Osteoblast (primary cell): Measurements from ENCODE around the gene GALNT9. TPM values are rescaled to one million over a fixed set of nuclear protein-coding genes. Genes with fewer than 3 reads are reported as not detected.
"Not testable (repeated sequence)": the region's sequence is repeated elsewhere in the genome, so short reads cannot be mapped to it uniquely, and the experiment has no call there.

Experiments
- DNase-seq: peaks from one replicate; pipeline ENCODE4 v3.0.0; 2011; ENCODE audit warnings: low spot score, mixed read lengths; ENCODE audit not compliant: insufficient read length; ENCODE audit errors: missing footprints
- H2AFZ ChIP-seq: 2 replicates; pipeline ENCODE4 v1.6.0; 2011; ENCODE audit warnings: mild to moderate bottlenecking, low read length
- H3K27ac ChIP-seq: 2 replicates; pipeline ENCODE4 v1.5.1; 2011; ENCODE audit warnings: mild to moderate bottlenecking, low read depth, low read length, moderate library complexity
- H3K27me3 ChIP-seq: 2 replicates; pipeline ENCODE4 v1.6.0; 2012; ENCODE audit warnings: mild to moderate bottlenecking, control low read depth, inconsistent platforms, low read length, moderate library complexity; ENCODE audit not compliant: insufficient read depth
- H3K36me3 ChIP-seq: 2 replicates; pipeline ENCODE4 v1.5.1; 2011; ENCODE audit warnings: mild to moderate bottlenecking, low read length, control low read depth, moderate library complexity; ENCODE audit not compliant: insufficient read depth
- H3K4me1 ChIP-seq: 2 replicates; pipeline ENCODE4 v1.5.1; 2011; ENCODE audit warnings: mild to moderate bottlenecking, low read length, control low read depth, moderate library complexity; ENCODE audit not compliant: insufficient read depth
- H3K4me2 ChIP-seq: 2 replicates; pipeline ENCODE4 v1.6.0; 2011; ENCODE audit warnings: mild to moderate bottlenecking, low read length; ENCODE audit not compliant: insufficient read depth
- H3K4me3 ChIP-seq: fragments of 200-600 bp; sonication (generic); 3 replicates; pipeline ENCODE4 v1.5.1; 2012; ENCODE audit warnings: mild to moderate bottlenecking, low read length, inconsistent platforms; ENCODE audit not compliant: insufficient read depth
- H3K79me2 ChIP-seq: 2 replicates; pipeline ENCODE4 v1.6.0; 2012; ENCODE audit warnings: mild to moderate bottlenecking, low read length, control low read depth, inconsistent platforms; ENCODE audit not compliant: insufficient read depth
- H3K9me3 ChIP-seq: 2 replicates; pipeline ENCODE4 v1.5.1; 2011; ENCODE audit warnings: low read depth, low read length, control low read depth
- H4K20me1 ChIP-seq: 2 replicates; pipeline ENCODE4 v1.6.0; 2012; ENCODE audit warnings: mild to moderate bottlenecking, low read length, control low read depth; ENCODE audit not compliant: insufficient read depth
- total RNA-seq: library from RNA; depleted of rRNA; stranded (reverse); fragments of >200 nt; gene quantifications from 2 replicates; pipeline ENCODE4 v1.2.3, GENCODE V29; 2012
- TF ChIP-seq, protein P1 (sequence below): IDR thresholded peaks from 2 replicates; pipeline ENCODE4 v1.5.1; 2011; ENCODE audit warnings: mild to moderate bottlenecking, low read depth, low read length, moderate library complexity; ENCODE audit errors: extremely low read depth

GALNT9 gene
- total RNA-seq, 1 donor: 0.36 TPM

- Histone ChIP-seq H3K4me3 (no peak overlapping the region), H4K20me1 (no peaks in the 10 kb centered on the region), H3K4me2 (peak overlapping the region; percentile 0), H3K27ac (no peak overlapping the region), H3K27me3 (peaks cover 5% of the 10 kb centered on the region), H3K79me2 (no peaks in the 10 kb centered on the region), H2AFZ (peak overlapping the region; percentile 68), H3K36me3 (no peaks in the 10 kb centered on the region), H3K9me3 (no peaks in the 10 kb centered on the region), H3K4me1 (no peaks in the 10 kb centered on the region)
- no peak for DNase-seq
- TF ChIP-seq, protein P1, sequence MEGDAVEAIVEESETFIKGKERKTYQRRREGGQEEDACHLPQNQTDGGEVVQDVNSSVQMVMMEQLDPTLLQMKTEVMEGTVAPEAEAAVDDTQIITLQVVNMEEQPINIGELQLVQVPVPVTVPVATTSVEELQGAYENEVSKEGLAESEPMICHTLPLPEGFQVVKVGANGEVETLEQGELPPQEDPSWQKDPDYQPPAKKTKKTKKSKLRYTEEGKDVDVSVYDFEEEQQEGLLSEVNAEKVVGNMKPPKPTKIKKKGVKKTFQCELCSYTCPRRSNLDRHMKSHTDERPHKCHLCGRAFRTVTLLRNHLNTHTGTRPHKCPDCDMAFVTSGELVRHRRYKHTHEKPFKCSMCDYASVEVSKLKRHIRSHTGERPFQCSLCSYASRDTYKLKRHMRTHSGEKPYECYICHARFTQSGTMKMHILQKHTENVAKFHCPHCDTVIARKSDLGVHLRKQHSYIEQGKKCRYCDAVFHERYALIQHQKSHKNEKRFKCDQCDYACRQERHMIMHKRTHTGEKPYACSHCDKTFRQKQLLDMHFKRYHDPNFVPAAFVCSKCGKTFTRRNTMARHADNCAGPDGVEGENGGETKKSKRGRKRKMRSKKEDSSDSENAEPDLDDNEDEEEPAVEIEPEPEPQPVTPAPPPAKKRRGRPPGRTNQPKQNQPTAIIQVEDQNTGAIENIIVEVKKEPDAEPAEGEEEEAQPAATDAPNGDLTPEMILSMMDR: no peak
Measured at GRCh38 chr12:132222096-132222807, 107.1 kb downstream of the GALNT9 start.

DNA sequence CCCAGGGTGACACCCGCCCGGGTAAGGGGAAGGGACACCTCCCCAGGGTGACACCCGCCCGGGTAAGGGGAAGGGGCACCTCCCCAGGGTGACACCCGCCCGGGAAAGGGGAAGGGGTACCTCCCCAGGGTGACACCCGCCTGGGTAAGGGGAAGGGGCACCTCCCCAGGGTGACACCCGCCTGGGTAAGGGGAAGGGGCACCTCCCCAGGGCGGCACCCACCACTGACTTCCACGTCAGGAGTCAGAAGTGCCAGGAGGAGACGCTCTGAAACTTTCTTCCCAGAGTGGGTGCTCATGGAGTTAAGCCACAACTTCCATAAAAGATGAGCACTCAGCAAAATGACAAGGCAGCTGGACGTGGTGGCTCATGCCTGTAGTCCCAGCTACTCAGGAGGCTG is 109.6 kb downstream of the GALNT9 start:
- H3K79me2 ChIP-seq, H3K27me3 ChIP-seq, H3K36me3 ChIP-seq, DNase-seq, H3K4me2 ChIP-seq, H3K4me1 ChIP-seq, H3K27ac ChIP-seq, H4K20me1 ChIP-seq, H2AFZ ChIP-seq, H3K9me3 ChIP-seq, H3K4me3 ChIP-seq: not testable (repeated sequence)

DNA sequence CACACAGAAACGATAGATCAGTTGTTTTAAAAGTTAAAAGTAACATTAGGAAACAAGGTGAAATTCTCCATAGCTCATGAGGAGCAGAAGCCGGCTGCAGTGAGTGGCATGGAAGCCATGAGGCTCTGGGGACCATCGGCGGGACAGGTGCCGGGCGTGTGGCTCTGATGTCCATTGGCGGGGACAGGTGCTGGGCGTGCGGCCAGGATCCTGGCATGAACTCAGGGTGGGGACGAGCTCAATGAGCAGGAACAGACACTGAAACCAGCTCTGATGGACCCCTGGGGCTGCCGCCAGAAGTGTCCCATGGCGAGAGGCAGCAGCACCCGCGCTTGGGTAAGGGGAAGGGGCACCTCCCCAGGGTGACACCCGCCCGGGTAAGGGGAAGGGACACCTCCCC is 110.1 kb downstream of the GALNT9 start:
- no peaks in the 10 kb centered on the region for H3K27me3 ChIP-seq
- no peaks in the 10 kb centered on the region for H3K9me3 ChIP-seq
- no peaks in the 10 kb centered on the region for H3K4me1 ChIP-seq
- H3K4me2 ChIP-seq: no peak overlapping the region
- no peaks in the 10 kb centered on the region for H3K36me3 ChIP-seq
- TF ChIP-seq, protein P1: no peak
- H3K79me2 ChIP-seq: no peaks in the 10 kb centered on the region
- no peak overlapping the region for H2AFZ ChIP-seq
- DNase-seq: no peak
- no peaks in the 10 kb centered on the region for H4K20me1 ChIP-seq
- H3K27ac ChIP-seq: no peak overlapping the region
- H3K4me3 ChIP-seq: no peak overlapping the region

- Histone ChIP-seq H3K4me2 (no peak overlapping the region), H2AFZ (no peak overlapping the region), H4K20me1 (no peaks in the 10 kb centered on the region), H3K9me3 (no peaks in the 10 kb centered on the region), H3K79me2 (no peaks in the 10 kb centered on the region), H3K27me3 (no peaks in the 10 kb centered on the region), H3K36me3 (no peaks in the 10 kb centered on the region), H3K4me1 (no peaks in the 10 kb centered on the region), H3K27ac (no peak overlapping the region), H3K4me3 (no peak overlapping the region)
- TF ChIP-seq, protein P1: peak; percentile 37
- DNase-seq: peak; percentile 89
Measured at GRCh38 chr12:132218915-132219314, 110.5 kb downstream of the GALNT9 start.
